Right kidney (tissue), 1 donor: ENCODE data around the gene TIMP2.
"Not testable (repeated sequence)": the region's sequence is repeated elsewhere in the genome, so short reads cannot be mapped to it uniquely, and the experiment has no call there.

Experiments used
- DNase-seq: peaks from one replicate; pipeline ENCODE4 v3.0.0-alpha.2; 2016

TIMP2 gene

DNA sequence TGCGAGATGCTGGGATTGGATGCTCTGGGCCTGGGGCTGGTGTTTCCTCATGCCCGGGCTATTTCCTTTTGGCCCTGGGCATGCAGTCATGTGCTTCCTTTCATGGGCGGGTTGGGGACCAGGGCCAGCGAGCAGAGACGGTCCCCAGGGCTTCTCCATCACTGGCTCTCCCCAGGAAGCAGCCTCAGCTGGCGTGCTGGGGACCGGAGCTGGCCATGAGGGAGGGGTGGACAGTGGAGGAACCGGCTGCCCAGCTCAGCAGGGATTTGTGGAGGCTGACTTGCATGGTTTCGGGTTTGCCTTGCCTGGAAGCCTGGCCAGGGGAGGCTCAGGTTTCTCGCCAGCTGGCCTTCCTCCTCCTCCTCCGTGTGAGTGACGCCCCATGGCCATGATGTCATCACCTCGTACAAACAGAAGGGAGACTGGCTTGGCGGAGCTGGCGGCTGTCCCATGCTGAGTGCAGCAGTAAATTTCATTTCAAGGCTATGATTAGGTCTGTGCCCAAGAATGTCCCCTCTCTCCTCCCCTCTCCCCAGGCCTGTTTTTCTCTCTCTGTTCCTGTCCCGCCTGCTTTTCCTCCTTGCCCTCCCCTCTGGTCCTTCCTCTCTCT lies 8.9 kb upstream of the TIMP2 start:
- peak; percentile 75 for DNase-seq

DNA sequence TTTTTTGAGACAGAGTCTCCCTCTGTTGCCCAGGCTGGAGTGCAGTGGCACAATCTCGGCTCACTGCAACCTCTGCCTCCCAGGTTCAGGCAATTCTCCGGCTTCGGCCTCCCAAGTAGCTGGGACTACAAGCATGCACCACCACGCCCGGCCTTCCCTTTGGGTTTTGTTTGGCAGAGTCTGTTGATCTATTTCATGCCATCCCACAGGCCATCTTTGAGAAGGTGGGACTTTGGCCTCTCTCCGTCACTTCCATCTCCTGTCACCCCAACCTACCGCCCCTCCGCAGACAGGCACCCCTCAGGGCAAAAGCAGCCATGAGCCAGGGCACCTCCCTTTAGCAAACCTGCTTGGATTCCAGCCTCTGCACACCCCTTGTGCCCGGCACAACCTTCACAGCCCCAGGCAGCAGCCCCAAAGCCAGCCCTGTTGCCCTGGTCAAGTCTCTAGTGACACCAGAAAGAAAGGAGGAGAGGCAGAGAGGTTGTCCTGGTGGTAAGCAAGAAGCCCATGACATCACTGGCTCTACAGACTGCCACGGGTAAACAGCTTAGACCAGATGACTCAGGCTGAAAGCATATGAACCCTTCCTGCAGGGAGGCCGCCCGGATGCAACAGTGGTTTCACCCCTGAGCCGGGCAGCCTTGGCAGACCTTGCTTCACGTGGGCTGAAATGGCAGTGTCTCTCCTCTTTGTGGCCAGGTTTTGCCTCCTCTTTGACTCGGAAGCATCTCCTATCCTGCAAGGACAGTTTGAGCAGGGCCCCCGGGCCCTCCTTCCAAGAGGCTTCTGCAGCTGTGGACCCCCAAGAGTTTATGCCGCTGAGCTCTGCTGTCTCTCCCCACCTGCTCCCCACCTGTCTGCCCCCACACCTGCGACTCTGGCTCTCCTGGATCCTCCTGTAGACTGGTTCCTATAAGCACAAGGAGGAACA lies 8.1 kb upstream of the TIMP2 start:
- DNase-seq: no peak

DNA sequence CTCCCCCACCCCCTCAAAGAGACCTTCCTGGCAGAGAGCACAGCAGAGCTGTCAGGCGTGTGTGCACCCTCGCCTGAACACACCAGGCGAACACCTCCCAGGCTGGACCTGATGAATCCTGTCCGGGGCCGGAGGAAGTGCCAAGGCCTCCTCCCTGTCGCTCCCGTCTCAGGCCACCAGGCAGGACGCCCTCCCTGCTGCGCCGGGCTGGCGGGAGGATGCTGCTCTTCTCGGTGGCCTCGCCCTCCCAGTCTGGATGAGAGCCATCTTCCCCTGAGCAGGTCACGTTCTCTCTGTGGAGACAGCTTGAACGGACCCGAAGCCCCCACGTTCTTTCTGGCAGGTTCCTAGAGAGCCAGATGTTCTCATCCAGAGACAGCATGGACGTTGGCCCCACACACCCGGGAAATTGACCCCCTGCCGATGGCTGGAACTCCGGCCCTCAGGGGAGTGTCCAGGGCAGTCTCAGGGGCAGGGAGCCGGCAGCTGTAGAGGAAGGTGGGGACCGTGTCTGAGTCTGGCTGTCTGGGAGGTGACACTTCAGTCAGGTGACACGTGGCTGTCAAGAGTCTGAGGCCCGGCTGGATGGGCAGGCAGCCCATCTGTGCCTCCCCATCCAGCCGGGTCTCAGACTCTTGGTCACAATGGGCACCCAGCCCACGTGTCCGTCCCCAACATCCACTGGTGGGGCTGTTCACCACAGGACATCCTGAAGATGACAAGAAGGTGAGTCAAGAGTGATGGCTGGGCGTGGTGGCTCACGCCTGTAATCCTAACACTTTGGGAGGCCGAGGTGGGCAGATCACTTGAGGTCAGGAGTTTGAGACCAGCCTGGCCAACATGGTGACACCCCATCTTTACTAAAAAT lies 5.0 kb upstream of the TIMP2 start:
- DNase-seq: no peak

DNA sequence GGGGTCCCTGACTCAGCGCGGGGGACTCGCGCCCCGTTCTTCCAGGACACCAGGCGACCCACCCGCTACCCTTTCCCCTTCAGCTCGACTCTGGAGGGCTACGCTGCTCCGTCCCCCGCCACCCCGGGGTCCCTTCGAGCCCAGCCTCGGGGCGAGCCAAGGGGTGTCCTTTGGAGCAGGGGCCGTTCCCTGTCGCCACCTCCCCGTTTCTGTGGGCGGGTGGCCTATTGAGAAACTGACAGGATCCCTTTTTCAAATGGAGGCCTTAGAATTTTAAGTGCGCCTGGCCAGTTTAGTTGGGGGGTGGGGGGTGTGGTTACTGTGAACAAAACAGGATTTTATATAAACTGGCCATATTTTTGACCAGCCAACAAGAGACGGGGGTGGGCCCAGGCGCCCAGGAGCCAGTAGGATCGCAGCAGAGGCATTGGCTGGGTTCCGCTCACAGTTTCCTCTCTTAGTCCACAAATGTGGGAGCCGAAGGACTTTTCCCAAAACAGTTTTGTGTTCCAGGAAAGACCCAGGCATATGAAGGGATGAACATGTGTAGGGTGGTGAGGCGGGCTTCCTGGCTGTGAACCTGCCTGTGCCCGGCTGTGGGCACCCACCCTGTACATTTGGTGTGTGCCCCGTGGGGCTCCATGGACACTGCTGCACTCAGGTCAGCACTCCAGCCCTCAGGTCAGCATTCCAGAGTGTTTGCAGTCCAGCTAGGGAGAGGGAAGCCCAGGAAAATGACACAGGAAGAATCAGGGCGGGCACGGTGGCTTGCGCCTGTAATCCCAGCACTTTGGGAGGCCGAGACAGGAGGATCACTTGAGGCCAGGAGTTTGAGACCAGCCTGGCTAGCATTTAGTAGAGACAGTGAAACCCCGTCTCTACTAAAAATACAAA lies 722 bp upstream of the TIMP2 start:
- DNase-seq: peak; percentile 79

DNA sequence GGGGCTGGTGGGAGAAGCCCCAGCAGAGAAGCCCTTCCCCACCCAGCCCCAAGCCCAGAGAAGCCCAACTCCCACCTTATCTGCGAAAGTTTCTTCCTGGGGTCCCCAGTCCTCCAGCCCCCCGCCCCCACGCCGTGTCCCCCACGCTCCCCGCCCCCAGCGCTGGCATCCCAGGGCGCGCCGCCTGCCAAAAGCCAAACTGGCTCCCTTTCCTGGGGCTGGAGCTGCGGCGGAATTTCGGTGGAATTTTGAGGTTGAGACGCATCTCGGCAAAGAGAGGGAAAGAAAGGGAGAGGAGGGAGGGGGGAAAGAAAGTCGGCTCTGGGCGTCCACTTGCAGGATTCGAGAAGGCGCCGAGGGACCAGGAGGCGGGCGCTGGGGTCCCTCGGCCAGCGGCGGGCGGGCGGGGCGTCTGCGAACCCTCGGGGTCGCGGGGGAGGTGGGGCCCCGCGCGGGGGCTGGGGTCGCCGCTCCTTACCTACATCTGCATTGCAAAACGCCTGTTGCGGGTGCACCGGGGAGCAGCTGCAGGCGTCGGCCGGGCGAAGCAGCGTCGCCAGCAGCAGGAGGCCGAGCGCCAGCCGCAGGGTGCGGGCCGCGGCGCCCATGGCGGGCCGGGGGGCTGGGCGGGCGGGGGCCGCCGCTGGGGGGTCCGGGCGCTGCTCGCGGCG lies 571 bp downstream of the TIMP2 start:
- DNase-seq: peak; percentile 40

DNA sequence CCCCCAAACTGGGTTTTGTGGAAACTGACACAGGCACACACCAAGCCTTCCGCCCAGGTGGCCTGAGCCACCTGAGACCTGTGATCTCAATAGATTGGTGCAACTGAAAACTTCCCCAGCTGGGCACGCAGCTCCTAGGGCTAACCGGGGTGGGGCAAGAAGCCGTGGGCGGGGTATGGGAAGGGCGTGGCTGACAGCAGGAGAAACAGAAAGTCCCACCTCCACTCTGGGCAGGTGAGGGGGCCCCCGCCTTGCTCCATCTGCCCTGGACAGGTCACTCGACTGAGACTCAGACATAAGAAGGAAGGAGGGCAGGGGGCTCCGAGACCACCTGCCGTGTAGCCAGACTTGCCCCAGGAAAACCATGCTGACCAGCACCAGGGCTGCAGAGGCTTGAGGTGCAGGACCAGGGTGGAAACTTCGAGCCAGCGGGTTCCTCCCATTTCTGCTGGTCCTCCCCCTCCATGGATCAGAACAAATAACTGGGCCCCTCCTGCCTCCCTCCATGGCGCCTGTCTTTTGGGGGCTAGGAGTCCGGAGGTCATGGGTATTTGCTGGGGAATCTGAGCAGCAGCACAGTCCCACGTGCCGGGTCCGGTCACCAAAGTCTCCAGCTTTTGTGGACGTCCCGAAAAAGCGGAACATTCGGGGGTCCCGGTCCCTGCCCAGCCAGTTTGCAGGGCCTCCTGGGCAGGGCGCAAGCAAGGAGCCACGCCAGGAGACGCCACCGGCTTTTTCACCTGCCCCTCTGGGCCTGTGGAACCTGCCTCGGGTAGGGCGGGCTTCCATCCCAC lies 1.3 kb downstream of the TIMP2 start:
- DNase-seq: peak; percentile 62

DNA sequence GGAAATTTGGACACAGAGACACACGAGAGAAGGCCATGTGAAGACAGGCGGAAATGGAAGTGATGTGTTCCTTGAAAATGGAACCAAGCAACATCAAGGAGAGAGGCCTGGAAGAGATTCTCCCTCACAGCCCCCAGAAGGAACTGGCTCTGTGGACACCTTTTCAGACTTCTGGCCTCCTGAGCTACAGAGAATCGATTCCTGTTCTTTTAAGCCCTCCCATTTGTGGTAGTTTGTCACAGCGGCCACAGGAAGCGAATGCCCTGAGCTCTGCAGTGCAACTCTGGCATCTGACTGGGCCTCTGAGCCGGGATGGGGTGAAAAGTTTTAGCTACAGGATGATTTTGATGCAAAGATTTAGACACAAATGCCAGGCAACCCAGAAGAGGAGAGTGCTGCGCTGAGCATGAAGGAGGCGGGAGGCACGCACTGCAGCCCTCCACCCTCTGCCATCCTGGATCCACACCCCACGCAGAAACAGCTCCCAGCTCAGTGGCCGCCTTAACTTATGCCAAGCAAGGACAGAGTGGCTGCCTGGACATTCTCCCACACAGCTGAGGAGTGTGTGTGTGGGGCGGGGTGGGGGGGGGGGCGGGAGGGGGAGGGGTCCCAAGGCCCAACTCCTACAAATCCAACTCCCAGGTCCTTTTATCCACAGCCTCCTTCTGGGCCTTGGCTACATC lies 2.2 kb downstream of the TIMP2 start:
- DNase-seq: no peak

DNA sequence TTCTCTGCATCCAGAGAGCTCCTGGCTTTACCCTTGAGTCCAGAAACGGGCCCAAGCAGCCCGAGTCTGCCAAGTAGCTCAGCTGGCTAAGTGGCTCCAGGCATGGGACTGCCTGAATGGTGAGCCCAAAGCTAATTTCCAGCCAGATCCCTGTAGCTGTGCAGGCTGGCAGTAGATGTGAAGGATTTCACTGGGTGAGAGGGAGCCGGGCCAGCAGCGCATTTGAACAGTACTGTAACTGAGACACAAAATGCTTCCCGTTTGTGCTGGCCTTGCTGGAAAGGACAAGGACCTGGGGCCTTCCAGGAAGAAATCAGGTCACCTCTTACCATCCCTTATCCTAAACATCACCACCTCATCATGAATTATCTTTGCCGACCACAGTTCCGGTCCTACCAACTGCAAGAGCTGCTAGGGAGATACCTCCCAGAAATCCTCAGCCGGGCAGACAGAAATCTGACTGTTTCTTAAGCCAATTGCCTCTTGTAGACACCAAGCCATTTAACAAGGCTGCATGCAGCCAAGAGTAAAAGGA lies 3.7 kb downstream of the TIMP2 start:
- no peak for DNase-seq

DNA sequence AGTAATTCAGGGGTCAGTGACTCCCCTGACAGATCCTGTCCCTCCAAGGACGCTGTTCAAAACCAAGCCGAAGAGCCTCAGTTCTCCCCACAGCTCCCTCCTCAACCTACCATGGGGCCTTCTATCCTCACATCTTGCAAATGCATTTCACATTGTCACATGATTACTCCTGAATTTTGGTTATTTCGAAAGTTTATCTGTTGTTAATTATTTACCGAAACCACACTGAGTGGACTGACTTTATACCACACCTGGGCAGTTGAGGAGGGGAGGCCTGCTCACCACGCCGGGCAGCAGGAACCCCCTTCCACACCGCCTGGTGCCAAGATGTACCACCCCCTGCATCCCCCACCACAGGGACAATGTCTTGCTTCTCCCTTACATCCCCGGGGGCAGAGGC lies 4.7 kb downstream of the TIMP2 start:
- no peak for DNase-seq

DNA sequence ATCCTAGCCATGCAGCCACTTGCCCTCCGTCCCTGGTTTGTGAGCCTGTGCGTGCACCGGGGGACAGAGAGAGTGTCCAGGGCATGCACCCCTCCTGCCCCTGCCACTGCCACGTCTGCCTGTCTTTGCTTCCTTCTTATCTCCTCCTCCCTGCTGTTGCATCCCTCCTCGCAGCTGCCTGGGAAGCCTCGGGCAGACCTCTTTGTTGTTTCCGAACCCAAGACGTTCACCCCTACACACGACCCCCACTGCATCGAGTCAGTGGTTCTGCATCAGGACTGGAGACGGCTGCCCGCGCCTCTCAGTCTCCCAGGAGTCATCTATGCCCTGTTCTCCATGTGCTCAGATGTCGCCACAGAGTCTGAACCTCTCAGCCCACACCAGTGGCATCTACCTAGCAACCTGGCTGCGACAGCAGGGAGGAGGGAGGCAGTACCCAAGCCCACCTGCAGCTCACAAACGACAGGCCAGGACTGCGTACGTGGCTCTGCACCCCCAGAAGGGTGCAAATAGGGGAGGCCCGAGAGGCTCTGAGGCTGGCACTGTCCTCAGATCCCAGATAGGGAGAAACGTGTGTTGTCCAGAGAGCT lies 5.2 kb downstream of the TIMP2 start:
- DNase-seq: peak; percentile 51

DNA sequence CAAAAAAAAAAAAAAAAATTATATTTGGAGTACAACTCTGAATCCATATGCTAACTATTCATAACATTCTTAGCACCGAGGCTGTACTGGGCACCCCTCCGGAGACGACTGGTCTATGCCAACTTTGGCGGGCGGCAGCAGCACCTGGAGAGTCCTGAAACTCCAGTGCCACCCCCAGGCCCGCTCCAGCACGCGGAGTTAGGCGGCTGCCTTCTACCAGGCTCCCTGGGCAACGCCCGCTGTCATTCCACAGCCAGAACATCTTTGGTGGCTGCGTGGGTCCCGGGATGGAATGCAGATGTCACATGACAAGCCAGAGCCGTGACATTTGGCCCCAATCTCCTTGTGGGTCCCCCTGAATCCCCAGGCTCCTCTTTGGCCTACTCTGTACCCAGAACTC lies 6.2 kb downstream of the TIMP2 start:
- DNase-seq: no peak

DNA sequence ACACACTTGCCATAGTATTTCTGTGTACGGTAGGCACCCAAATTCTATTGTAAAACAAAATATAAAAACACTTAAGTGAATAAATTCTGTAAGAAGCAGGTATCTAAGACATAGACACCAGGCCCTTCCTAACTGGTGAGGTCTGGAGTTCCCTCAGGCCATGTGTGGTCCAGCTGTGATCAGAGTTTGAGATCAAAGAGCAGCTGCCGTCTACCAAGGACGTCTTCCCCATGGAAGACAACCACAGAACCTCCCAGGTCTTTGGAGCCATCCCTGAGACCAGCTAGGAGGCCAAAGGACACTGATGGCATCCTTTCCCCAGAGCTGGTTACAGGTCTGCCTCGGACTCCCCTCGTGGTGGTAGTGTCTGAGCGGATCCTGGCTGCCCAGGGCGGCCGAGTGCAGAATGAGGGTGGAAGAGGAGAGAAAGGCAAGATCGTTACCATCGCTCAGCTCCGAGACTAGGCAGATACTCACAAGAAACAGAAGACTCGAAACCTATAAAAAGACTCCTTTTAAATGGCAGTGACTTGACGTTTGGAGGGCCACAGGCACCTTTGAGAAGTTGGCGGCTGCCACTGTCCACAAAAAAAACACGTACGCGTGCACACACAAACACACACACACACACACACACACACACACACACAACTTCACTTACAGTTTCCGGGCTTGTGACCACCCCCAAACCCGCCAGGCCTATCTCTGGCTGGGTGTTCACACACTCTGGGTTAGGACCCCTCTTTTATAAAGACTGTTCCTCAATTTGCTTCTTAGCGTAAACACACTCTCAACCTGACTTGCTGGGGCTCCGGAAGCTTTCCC lies 7.5 kb downstream of the TIMP2 start:
- no peak for DNase-seq

DNA sequence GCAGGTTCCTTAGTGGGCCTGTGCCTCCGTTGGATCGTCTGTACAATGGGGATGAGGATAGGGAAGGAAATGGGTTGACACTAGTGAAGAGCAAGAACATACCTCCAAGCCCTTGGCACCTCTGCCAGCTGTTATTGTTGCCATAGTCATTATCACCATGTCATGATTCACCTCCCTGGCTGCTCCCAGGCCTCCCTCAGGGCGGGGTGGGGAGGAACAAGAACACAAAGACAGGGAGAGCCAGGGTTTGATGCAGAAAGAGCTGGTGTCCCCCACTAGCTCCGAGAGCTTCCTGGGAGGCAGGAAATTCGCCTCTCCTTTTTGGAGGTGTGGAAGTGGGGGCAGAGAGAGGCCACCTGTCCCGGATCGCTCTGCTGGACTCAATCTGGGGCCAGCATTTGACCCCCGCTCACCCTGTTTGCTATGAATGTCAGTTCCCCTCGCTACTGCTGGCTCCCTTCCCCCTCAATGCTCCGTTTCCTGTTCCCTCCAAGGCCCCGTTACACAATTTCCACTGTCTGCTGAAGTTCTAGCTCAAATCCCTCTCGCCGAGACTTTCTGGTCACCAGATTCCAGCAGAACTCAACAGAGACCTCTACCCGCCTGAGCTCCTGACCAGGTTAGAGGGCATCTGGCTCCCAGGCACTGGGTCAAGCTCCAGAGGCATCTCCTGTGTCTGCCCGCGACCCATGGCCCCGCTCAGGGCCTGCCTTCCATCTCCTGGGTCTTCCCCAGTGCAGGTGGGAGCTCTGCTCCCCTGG lies 9.1 kb downstream of the TIMP2 start:
- DNase-seq: no peak

DNA sequence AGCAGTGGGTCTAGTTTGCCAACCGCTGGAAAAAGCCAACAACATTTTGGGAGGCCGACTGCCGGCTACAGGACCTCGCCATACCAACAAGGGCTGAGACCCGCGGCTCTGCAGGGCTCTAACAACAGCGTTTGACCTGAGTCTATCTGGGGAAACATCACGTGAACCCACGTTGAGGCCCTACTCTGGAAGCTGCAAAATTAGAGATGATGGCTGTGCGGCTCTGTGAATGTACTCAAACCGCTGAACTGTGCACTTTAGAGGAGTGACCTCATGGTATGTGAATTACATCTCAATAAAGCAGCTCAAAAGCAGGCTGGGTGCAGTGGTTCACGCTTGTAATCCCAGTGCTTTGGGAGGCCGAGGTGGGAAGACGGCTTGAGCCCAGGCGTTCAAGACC lies 12.1 kb downstream of the TIMP2 start:
- no peak for DNase-seq

DNA sequence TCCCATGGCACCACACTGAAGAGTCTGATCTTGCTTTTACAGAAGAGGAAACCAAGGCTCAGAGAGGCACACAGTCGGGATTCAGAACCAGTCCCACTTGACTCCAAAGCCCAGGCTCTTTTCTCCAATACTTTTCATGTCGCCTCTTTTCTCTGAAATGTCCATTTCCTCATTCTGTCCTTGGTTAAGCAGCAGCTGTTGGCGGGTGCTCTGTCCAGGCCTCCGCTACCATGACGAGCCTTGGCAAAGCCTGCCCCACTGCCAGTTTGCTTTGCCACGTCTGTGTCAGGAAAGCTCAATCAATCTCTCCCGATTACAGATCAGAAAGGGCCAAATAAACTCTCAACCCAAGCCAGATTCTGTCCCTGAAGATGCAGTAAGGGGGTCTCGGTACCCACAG lies 13.1 kb downstream of the TIMP2 start:
- no peak for DNase-seq

DNA sequence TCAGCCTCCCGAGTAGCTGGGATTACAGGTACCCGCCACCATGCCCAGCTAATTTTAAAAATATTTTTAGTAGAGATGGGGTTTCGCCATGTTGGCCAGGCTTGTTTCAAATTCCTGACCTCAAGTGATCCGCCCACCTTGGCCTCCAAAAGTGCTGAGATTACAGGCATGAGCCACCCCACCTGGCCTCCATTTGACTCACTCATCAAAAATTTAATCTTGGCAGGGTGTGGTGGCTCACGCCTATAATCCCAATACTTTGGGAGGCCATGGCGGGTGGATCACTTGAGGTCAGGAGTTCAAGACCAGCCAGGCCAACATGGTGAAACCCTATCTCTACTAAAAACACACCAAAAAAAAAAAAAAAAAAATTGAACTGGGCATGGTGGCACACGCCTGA lies 13.6 kb downstream of the TIMP2 start:
- DNase-seq: not testable (repeated sequence)

DNA sequence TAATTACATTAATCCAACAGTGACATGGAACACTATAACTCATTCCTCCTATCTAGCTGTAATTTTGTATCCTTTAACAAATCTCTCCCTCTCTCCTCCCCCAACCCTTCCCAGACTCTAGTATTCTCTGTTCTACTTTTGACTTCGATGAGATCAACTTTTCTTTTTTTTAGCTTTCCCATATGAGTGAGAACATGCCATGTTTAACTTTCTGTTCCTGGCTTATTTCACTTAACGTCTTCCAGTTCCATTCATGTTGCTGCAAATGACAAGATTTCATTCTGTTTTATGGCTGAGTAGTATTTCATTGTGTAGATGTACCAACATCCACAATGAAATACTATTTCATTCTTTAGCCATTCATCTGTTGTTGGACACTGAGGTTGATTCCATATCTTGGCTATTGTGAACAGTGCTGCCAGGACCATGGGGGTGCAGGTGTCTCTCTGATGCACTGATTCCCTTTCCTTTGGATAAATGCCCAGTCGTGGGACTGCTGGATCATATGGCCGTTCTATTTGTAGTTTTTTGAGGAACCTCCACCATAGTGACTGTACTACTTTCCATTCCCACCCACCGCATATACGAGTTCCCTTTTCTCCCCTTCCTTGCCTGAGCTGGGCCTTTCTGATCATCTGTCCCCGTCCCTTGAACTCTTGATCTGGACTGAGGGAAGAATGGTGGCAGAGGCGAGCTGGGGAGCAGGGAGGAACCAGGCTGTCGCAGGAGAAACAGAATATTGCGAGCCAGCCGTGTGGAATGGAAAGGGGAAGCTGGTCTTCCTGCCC lies 14.5 kb downstream of the TIMP2 start:
- DNase-seq: no peak
